HUDEP-2 (cell line): ENCODE data around the gene TMEM271.
"Not testable (repeated sequence)": the region's sequence is repeated elsewhere in the genome, so short reads cannot be mapped to it uniquely, and the experiment has no call there.

Experiments
- DNase-seq, 76 experiments: peaks; one replicate each; lab custom pipeline; 2025; ENCODE audit not compliant: unreplicated experiment in 76 of 76; lab: John Stamatoyannopoulos, UW

TMEM271 gene

GRCh38 chr4:610411-611261, 34.5 kb upstream of the TMEM271 start:
- no peak for DNase-seq

- no peak for DNase-seq
Observed at GRCh38 chr4:609400-610050, 33.4 kb upstream of the TMEM271 start.

DNA sequence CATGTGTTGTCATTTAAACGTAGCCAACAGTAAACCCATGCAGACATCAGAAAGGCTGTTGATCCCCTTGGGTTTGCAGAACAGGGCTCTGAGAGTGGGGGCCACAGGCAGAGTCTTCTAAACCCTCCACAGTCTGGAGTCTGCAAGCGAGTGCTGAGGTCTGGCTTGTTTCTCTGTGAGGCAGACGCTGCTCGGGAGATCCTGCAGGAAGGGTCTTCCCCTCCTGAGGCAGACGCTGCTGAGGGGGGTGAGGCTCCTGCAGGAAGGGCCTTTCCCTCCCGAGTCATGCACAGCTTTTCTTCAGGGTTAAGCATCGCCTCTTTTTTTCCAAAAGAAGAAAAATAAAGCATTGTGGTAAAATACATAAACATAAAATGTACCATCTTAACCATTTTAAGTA, 32.1 kb upstream of the TMEM271 start:
- no peak for DNase-seq

GRCh38 chr4:605702-606425, 29.8 kb upstream of the TMEM271 start:
- no peak for DNase-seq

DNA sequence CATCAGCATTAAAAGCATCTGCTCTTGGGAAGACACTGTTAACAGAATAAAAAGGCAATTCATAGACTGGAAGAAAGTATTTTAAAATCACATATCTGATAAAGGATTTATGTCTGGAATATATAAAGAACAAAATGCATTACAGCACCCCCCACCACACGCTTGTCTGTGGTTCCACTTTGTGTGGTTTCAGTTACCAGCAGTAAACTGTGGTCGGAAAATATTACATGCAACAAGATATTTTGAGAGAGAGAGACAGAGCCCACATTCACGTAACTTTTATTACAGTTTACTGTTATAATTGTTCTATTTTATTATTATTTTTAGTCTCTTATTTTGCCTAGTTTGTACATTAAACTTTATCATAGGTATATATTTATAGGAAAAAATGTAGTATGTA, 28.0 kb upstream of the TMEM271 start:
- no peak for DNase-seq

DNA sequence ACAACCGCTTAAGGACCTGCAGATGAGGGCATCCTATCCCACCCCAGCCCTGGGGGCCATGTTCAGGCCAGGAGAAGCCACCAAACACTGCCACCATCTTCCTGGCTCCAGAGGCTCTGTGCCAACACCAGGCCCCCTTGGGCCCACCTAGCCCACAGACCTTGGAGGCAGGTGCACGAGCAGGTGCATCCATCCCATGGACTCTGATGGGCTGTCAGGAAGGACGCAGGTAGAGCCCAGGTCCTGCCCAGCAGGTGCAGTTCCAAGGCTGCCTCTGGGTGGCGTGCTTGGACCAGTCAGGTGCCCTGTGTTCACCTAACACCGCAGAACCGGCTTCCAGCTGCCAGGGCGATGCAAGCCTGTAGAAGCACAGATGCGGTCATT, 26.5 kb upstream of the TMEM271 start:
- DNase-seq: peak in 51 of 76 experiments; percentile 2 to 68 (median 32)

DNA sequence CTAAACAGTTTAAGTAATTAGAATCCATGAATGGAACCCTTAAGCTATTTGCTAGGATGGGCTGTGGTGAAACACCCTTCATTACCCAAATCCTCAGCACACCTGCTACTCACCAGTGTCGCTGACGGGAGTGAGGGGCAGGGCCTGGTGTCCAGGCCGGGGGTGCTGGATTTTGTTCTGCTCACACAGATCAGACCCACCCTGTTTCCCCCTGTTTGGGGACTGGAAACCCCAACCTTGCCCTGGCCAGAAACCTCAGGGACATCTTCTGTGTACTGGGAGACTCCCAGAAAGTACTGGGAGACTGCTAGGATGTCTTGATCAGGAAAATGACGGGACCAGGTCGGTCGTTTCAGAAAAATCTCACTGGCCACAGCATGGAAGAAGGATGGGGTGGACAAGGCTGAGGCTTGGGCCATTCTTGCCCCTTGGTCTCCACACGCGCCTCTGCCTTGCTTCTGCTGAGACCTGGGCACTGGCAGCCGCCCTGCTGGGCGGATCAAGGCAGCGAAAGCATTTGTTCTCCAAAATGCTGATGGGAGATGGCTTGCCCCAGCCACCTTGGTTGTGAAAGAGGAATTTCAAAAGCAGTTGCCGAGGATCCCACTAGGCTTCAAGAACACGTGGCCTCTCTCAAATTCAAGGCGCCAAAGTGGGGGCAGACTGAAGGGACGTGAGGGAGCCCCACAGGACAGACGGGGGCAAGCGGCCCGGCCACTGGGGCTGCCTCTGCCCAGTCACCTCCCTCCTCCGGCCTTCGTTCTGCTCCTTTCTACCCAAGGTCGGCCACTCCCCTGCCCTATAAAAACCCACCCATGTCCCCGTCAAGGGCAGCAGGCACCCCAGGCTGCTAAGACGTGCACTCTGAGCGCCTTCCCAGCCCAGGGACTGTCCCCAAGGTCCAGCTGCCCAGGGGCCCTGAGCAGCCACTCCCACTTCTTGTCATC, 25.8 kb upstream of the TMEM271 start:
- no peak for DNase-seq

DNA sequence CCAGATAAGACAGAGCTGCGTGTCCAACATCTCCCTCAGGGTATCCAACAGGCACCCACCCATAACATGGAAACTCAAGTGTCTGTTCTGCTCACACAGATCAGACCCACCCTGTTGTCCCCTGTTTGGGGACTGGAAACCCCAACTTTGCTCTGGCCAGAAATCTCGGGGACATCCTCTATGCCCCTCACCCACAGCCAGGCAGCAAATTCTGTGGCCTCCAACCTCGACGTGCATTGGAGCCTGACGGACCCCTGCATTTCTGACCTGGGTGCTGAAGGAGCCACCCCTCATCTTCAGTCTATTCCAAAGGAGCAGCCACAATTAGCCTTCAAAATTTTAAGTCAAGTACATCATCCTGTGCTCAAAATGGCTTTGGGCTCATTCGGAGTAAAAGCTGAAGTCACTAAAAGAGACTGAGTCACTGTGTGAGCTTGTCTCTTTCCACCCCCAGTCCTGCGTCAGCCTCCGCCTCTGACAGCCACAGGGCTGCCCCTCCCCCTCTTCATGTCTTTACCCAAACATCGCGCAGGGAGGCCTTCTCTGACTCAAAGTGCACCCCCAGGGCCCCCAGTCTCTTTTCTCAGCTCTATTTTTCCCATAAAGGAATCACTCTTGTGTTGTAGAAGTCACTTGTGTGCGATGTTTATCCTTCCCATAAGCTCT, 24.9 kb upstream of the TMEM271 start:
- no peak for DNase-seq

GRCh38 chr4:600166-600565, 24.1 kb upstream of the TMEM271 start:
- DNase-seq: no peak

GRCh38 chr4:598925-599324, 22.8 kb upstream of the TMEM271 start:
- no peak for DNase-seq

DNA sequence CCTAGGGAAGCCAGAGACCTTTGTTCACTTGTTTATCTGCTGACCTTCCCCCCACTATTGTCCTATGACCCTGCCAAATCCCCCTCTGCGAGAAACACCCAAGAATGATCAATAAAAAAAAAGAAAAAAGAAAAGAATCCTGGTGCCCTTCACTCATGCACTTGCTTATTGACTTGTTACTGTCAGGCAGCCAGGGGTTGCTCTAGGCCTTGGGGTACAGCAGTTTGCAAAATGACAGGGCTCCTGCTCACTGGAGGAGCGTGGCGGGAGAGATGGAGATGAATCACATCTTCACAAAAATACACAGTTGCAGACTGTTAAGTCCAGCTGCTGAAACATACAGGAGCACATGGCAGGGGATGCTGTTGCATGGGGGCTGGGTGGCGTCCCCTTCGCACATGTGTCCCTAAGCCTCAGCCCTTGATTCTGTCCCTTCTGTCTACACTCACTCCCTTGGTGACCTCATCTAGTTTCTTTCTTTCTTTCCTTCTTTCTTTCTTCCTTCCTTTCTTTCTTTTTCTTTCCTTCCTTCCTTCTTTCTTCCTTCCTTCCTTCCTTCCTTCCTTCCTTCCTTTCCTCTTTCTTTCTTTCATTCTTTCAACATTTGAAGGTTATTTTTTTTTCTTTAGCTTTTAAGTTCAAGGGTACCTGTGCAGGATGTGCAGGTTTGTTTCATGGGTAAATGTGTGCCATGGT, 16.9 kb upstream of the TMEM271 start:
- no peak for DNase-seq

- not testable (repeated sequence) for DNase-seq
Observed at GRCh38 chr4:592178-592577, 16.1 kb upstream of the TMEM271 start.

- DNase-seq: no peak
Observed at GRCh38 chr4:590313-590841, 14.3 kb upstream of the TMEM271 start.

GRCh38 chr4:589219-589963, 13.3 kb upstream of the TMEM271 start:
- no peak for DNase-seq

GRCh38 chr4:588351-588849, 12.3 kb upstream of the TMEM271 start:
- DNase-seq: no peak

GRCh38 chr4:587671-588350, 11.7 kb upstream of the TMEM271 start:
- DNase-seq: no peak

DNA sequence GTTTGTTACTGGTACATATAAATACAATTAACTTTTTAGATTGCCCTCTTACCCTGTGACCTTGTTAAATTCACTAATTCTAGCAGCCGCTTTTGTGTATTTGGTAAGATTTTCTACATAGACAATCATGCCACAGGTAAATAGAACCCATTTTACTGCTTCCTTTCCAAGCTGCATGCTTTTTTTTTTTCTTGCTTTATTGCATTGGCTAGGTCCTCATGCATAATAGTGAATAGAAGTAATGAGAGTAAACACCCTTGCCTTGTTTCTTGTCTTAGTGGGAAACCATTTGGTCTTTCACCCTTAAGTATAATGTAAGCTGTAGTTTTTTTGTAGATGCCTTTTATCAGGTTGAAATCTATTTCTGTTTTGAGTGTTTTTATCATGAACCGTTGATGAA, 7.7 kb upstream of the TMEM271 start:
- DNase-seq: no peak
